Measurements from ENCODE around the gene NAA30. TPM values are rescaled to one million over a fixed set of nuclear protein-coding genes. Genes with fewer than 3 reads are reported as not detected.

The NAA30 gene
- total RNA-seq, 1 experiment from 2014 or later = 21.6 TPM

- H3K4me3 ChIP-seq = no peak overlapping the region
- no peak overlapping the region for H3K27ac ChIP-seq
- no peaks in the 10 kb centered on the region for H3K36me3 ChIP-seq
- peak; percentile 28 to 51 for DNase-seq (ENCODE audit: low read depth in 1 of 2, low spot score in 2 of 2)
- H3K9me3 ChIP-seq (replicated peaks) = no peaks in the 10 kb centered on the region
- H3K4me1 ChIP-seq (replicated peaks) = peaks cover 19% of the 10 kb centered on the region
- H3K27me3 ChIP-seq (replicated peaks) = no peaks in the 10 kb centered on the region
Measured at GRCh38 chr14:57382283-57382682, 8.1 kb upstream of the NAA30 start.

- Histone ChIP-seq H3K4me3 (no peak overlapping the region), H3K27me3 (replicated peaks) (no peaks in the 10 kb centered on the region), H3K27ac (no peak overlapping the region), H3K9me3 (replicated peaks) (no peaks in the 10 kb centered on the region), H3K36me3 (no peaks in the 10 kb centered on the region), H3K4me1 (replicated peaks) (peaks cover 19% of the 10 kb centered on the region)
- DNase-seq (ENCODE audit: low read depth in 1 of 2, low spot score in 2 of 2) = no peak
Measured at GRCh38 chr14:57383125-57383745, 7.2 kb upstream of the NAA30 start.

GRCh38 chr14:57388067-57388466 lies 2.3 kb upstream of the NAA30 start:
- Histone ChIP-seq H3K4me1 (replicated peaks) (peaks cover 12% of the 10 kb centered on the region), H3K36me3 (peaks cover 21% of the 10 kb centered on the region), H3K4me3 (no peak overlapping the region), H3K27ac (no peak overlapping the region), H3K27me3 (replicated peaks) (no peaks in the 10 kb centered on the region), H3K9me3 (replicated peaks) (no peaks in the 10 kb centered on the region)
- DNase-seq (ENCODE audit: low read depth in 1 of 2, low spot score in 2 of 2) = no peak

GRCh38 chr14:57389646-57390036 lies 745 bp upstream of the NAA30 start:
- H3K4me1 ChIP-seq (replicated peaks) = peaks cover 6% of the 10 kb centered on the region
- no peak for DNase-seq (ENCODE audit: low read depth in 1 of 2, low spot score in 2 of 2)
- H3K27ac ChIP-seq = no peak overlapping the region
- H3K4me3 ChIP-seq = peak overlapping the region; percentile 86
- no peaks in the 10 kb centered on the region for H3K9me3 ChIP-seq (replicated peaks)
- H3K27me3 ChIP-seq (replicated peaks) = no peaks in the 10 kb centered on the region
- H3K36me3 ChIP-seq = peaks cover 23% of the 10 kb centered on the region

GRCh38 chr14:57390806-57391516 lies 575 bp downstream of the NAA30 start:
- peak overlapping the region; percentile 13; the same call in 1 of the 2 replicates for H3K27ac ChIP-seq
- H3K4me1 ChIP-seq (replicated peaks) = peaks cover 6% of the 10 kb centered on the region
- peak in 1 of 2 experiments; percentile 59 for DNase-seq (ENCODE audit: low read depth in 1 of 2, low spot score in 2 of 2)
- H3K4me3 ChIP-seq = peak overlapping the region; percentile 86
- no peaks in the 10 kb centered on the region for H3K9me3 ChIP-seq (replicated peaks)
- no peaks in the 10 kb centered on the region for H3K27me3 ChIP-seq (replicated peaks)
- H3K36me3 ChIP-seq = peaks cover 23% of the 10 kb centered on the region

GRCh38 chr14:57391517-57392195 lies 1.3 kb downstream of the NAA30 start:
- H3K4me3 ChIP-seq = peak overlapping the region; percentile 86
- no peak for DNase-seq (ENCODE audit: low read depth in 1 of 2, low spot score in 2 of 2)
- H3K36me3 ChIP-seq = peaks cover 26% of the 10 kb centered on the region
- H3K27me3 ChIP-seq (replicated peaks) = no peaks in the 10 kb centered on the region
- peaks cover 6% of the 10 kb centered on the region for H3K4me1 ChIP-seq (replicated peaks)
- no peaks in the 10 kb centered on the region for H3K9me3 ChIP-seq (replicated peaks)
- H3K27ac ChIP-seq = no peak overlapping the region

GRCh38 chr14:57392830-57393229 lies 2.4 kb downstream of the NAA30 start:
- no peaks in the 10 kb centered on the region for H3K27me3 ChIP-seq (replicated peaks)
- H3K4me3 ChIP-seq = no peak overlapping the region
- peaks cover 6% of the 10 kb centered on the region for H3K4me1 ChIP-seq (replicated peaks)
- H3K9me3 ChIP-seq (replicated peaks) = no peaks in the 10 kb centered on the region
- no peak for DNase-seq (ENCODE audit: low read depth in 1 of 2, low spot score in 2 of 2)
- no peak overlapping the region for H3K27ac ChIP-seq
- H3K36me3 ChIP-seq = peaks cover 26% of the 10 kb centered on the region

GRCh38 chr14:57400556-57401494 lies 10.4 kb downstream of the NAA30 start:
- H3K9me3 ChIP-seq (replicated peaks) = no peaks in the 10 kb centered on the region
- no peaks in the 10 kb centered on the region for H3K27me3 ChIP-seq (replicated peaks)
- H3K4me3 ChIP-seq = no peak overlapping the region
- H3K27ac ChIP-seq = no peak overlapping the region
- peaks cover 5% of the 10 kb centered on the region; the same call in 1 of the 2 replicates for H3K4me1 ChIP-seq (replicated peaks)
- DNase-seq (ENCODE audit: low read depth in 1 of 2, low spot score in 2 of 2) = no peak
- H3K36me3 ChIP-seq = peaks cover 23% of the 10 kb centered on the region; the same call in 1 of the 2 replicates

- Histone ChIP-seq H3K9me3 (replicated peaks) (no peaks in the 10 kb centered on the region), H3K4me3 (no peak overlapping the region), H3K36me3 (peaks cover 26% of the 10 kb centered on the region; the same call in 1 of the 2 replicates), H3K27ac (no peak overlapping the region), H3K4me1 (replicated peaks) (peaks cover 5% of the 10 kb centered on the region; the same call in 1 of the 2 replicates), H3K27me3 (replicated peaks) (no peaks in the 10 kb centered on the region)
- DNase-seq (ENCODE audit: low read depth in 1 of 2, low spot score in 2 of 2) = no peak
Measured at GRCh38 chr14:57401501-57401900, 11.1 kb downstream of the NAA30 start.

GRCh38 chr14:57402173-57402852 lies 11.9 kb downstream of the NAA30 start:
- H3K27ac ChIP-seq = no peak overlapping the region
- H3K4me3 ChIP-seq = no peak overlapping the region
- peaks cover 27% of the 10 kb centered on the region for H3K36me3 ChIP-seq
- no peaks in the 10 kb centered on the region for H3K27me3 ChIP-seq (replicated peaks)
- H3K4me1 ChIP-seq (replicated peaks) = peaks cover 5% of the 10 kb centered on the region; the same call in 1 of the 2 replicates
- no peaks in the 10 kb centered on the region for H3K9me3 ChIP-seq (replicated peaks)
- DNase-seq (ENCODE audit: low read depth in 1 of 2, low spot score in 2 of 2) = no peak

GRCh38 chr14:57403521-57403864 lies 13.1 kb downstream of the NAA30 start:
- DNase-seq (ENCODE audit: low read depth in 1 of 2, low spot score in 2 of 2) = no peak
- H3K9me3 ChIP-seq (replicated peaks) = no peaks in the 10 kb centered on the region
- H3K36me3 ChIP-seq = peaks cover 32% of the 10 kb centered on the region
- H3K4me1 ChIP-seq (replicated peaks) = peaks cover 5% of the 10 kb centered on the region; the same call in 1 of the 2 replicates
- H3K27me3 ChIP-seq (replicated peaks) = no peaks in the 10 kb centered on the region
- H3K27ac ChIP-seq = no peak overlapping the region
- no peak overlapping the region for H3K4me3 ChIP-seq

GRCh38 chr14:57405562-57405961 lies 15.2 kb downstream of the NAA30 start:
- H3K4me1 ChIP-seq (replicated peaks) = peaks cover 5% of the 10 kb centered on the region; the same call in 1 of the 2 replicates

GRCh38 chr14:57408037-57408436 lies 17.7 kb downstream of the NAA30 start:
- no peaks in the 10 kb centered on the region for H3K9me3 ChIP-seq (replicated peaks)
- no peak overlapping the region for H3K27ac ChIP-seq
- no peak overlapping the region for H3K4me3 ChIP-seq
- H3K27me3 ChIP-seq (replicated peaks) = no peaks in the 10 kb centered on the region
- H3K4me1 ChIP-seq (replicated peaks) = no peaks in the 10 kb centered on the region
- peaks cover 35% of the 10 kb centered on the region for H3K36me3 ChIP-seq
- DNase-seq (ENCODE audit: low read depth in 1 of 2, low spot score in 2 of 2) = no peak

More at GRCh38 chr14:57405562-57405961, 15.2 kb downstream of the NAA30 start:
- Histone ChIP-seq H3K27me3 (replicated peaks) (no peaks in the 10 kb centered on the region), H3K4me3 (no peak overlapping the region), H3K27ac (no peak overlapping the region), H3K9me3 (replicated peaks) (no peaks in the 10 kb centered on the region), H3K36me3 (peaks cover 35% of the 10 kb centered on the region)
- no peak for DNase-seq (ENCODE audit: low read depth in 1 of 2, low spot score in 2 of 2)
